ENCODE results near the gene BHMT. TPM values are rescaled to one million over a fixed set of nuclear protein-coding genes. Genes with fewer than 3 reads are reported as not detected.

BHMT gene
- total RNA-seq, 1 experiment from 2014 or later: not detected

DNA sequence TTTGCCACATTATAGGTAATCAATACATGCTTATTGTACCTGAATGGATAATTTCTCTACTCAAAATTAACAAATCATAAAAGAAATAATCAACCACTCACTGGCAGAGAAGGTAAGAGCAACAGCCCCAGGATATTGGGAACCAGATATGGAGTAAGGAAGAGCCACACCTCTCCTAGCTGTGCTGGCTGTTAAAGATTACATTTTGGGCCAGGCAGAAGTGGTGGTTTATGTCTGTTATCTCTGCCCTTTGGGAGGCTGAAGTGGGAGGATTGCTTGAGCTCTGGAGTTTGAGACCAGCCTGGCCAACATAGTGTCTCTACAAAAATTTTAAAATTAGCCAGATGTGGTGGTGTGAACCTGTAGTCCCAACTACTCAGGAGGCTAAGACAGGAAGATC lies 56.4 kb downstream of the BHMT start:
- intact Hi-C loops (cut with micrococcal nuclease; ENCODE audit: unreplicated experiment): no loop called here
- peaks cover 3% of the 10 kb centered on the region; the same call in 1 of the 2 replicates for H3F3A ChIP-seq (ENCODE audit: insufficient read depth, low read depth)
- H3K4me2 ChIP-seq: no peak overlapping the region
- H3K27me3 ChIP-seq (ENCODE audit: insufficient read depth, low read depth): no peaks in the 10 kb centered on the region
- H4K20me1 ChIP-seq (ENCODE audit: insufficient read depth): no peaks in the 10 kb centered on the region
- peaks cover 10% of the 10 kb centered on the region for H3K4me1 ChIP-seq (replicated peaks; ENCODE audit: insufficient read depth)
- POLR2A ChIA-PET (ENCODE audit: unreplicated experiment): no interaction called here
- no peak overlapping the region for H2AFZ ChIP-seq
- H3K36me3 ChIP-seq (ENCODE audit: low read depth): no peaks in the 10 kb centered on the region
- no peaks in the 10 kb centered on the region for H3K9me2 ChIP-seq (ENCODE audit: insufficient read depth)
- no peaks in the 10 kb centered on the region for H3K79me2 ChIP-seq (ENCODE audit: low read depth)
- TF ChIP-seq, protein P1, sequence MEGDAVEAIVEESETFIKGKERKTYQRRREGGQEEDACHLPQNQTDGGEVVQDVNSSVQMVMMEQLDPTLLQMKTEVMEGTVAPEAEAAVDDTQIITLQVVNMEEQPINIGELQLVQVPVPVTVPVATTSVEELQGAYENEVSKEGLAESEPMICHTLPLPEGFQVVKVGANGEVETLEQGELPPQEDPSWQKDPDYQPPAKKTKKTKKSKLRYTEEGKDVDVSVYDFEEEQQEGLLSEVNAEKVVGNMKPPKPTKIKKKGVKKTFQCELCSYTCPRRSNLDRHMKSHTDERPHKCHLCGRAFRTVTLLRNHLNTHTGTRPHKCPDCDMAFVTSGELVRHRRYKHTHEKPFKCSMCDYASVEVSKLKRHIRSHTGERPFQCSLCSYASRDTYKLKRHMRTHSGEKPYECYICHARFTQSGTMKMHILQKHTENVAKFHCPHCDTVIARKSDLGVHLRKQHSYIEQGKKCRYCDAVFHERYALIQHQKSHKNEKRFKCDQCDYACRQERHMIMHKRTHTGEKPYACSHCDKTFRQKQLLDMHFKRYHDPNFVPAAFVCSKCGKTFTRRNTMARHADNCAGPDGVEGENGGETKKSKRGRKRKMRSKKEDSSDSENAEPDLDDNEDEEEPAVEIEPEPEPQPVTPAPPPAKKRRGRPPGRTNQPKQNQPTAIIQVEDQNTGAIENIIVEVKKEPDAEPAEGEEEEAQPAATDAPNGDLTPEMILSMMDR (conservative IDR thresholded peaks at IDR 0.05): no peak
- no peak for TF ChIP-seq EZH2 (IDR thresholded peaks at IDR 0.05; ENCODE audit: low read depth)
- DNase-seq: no peak
- H3K4me3 ChIP-seq: no peak overlapping the region
- no TSS peak for BruUV-seq (replicated peaks)
- H3K27ac ChIP-seq: no peak overlapping the region
- H3K9me3 ChIP-seq (ENCODE audit: insufficient read depth, low read depth): no peaks in the 10 kb centered on the region
- CTCF ChIA-PET: no interaction called here

DNA sequence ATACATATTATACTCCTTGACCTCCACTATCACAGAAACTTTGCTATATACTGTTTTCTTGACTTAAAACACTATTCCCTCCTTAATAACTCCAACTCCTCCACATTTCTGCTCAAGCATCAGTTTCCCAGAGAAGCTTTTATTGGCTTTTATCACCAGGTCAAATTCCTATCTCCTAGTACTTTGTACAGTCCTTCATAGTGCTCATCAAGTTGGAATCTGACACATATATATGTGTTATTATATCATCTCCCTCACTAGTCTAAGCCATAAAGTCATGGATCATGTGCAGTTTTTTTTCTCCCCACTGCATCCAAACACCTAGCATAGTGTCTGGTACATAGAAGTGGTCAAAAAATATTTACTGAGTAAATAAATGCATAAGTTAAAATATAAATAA lies 59.1 kb downstream of the BHMT start:
- H3K4me3 ChIP-seq: no peak overlapping the region
- no peak overlapping the region for H2AFZ ChIP-seq
- no TSS peak for BruUV-seq (replicated peaks)
- POLR2A ChIA-PET (ENCODE audit: unreplicated experiment): no interaction called here
- H3K27me3 ChIP-seq (ENCODE audit: insufficient read depth, low read depth): no peaks in the 10 kb centered on the region
- peaks cover 33% of the 10 kb centered on the region for H3K4me1 ChIP-seq (replicated peaks; ENCODE audit: insufficient read depth)
- H3K36me3 ChIP-seq (ENCODE audit: low read depth): no peaks in the 10 kb centered on the region
- CTCF ChIA-PET: no interaction called here
- H4K20me1 ChIP-seq (ENCODE audit: insufficient read depth): no peaks in the 10 kb centered on the region
- H3K9me2 ChIP-seq (ENCODE audit: insufficient read depth): no peaks in the 10 kb centered on the region
- H3K79me2 ChIP-seq (ENCODE audit: low read depth): no peaks in the 10 kb centered on the region
- TF ChIP-seq, protein P1 (conservative IDR thresholded peaks at IDR 0.05): no peak
- TF ChIP-seq EZH2 (IDR thresholded peaks at IDR 0.05; ENCODE audit: low read depth): no peak
- no peak overlapping the region for H3K4me2 ChIP-seq
- intact Hi-C loops (cut with micrococcal nuclease; ENCODE audit: unreplicated experiment): no loop called here
- H3K9me3 ChIP-seq (ENCODE audit: insufficient read depth, low read depth): no peaks in the 10 kb centered on the region
- H3F3A ChIP-seq (ENCODE audit: insufficient read depth, low read depth): peaks cover 16% of the 10 kb centered on the region; the same call in 1 of the 2 replicates
- no peak overlapping the region for H3K27ac ChIP-seq
- DNase-seq: no peak

DNA sequence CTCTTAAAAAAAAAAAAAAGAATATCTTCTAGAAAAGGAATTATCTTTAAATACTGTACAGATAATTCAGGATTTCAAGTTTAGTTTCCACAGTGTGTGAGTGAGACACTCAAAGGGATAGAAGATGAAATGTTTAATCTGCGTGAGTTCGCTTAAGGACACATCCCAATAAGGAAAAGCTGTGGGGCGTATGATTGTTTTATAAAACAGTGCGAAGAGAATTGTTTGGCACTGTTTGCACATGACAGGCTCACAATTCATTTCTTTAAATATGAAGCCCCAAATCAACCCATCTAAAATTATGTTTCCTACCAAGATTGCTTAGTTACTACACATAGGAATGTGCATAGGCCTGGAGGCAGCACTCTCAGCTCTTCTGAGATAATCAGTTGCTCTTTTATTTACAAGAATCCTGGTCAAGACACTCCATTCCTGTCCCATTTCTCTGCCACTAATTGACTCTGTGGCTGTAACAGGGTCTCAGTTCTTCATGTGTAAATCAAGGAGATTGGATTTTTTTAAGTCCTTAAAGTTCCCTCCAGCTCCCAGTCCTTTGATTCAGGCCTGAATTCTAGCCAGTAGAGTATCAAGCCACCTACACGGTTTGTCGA lies 60.1 kb downstream of the BHMT start:
- intact Hi-C loops (cut with micrococcal nuclease; ENCODE audit: unreplicated experiment): no loop called here
- H3K79me2 ChIP-seq (ENCODE audit: low read depth): no peaks in the 10 kb centered on the region
- no TSS peak for BruUV-seq (replicated peaks)
- H3K4me2 ChIP-seq: no peak overlapping the region
- peaks cover 41% of the 10 kb centered on the region for H3K4me1 ChIP-seq (replicated peaks; ENCODE audit: insufficient read depth)
- no peaks in the 10 kb centered on the region for H4K20me1 ChIP-seq (ENCODE audit: insufficient read depth)
- H3F3A ChIP-seq (ENCODE audit: insufficient read depth, low read depth): peaks cover 19% of the 10 kb centered on the region; the same call in 1 of the 2 replicates
- no peak overlapping the region for H3K4me3 ChIP-seq
- H3K9me2 ChIP-seq (ENCODE audit: insufficient read depth): no peaks in the 10 kb centered on the region
- POLR2A ChIA-PET (ENCODE audit: unreplicated experiment): no interaction called here
- H3K27me3 ChIP-seq (ENCODE audit: insufficient read depth, low read depth): no peaks in the 10 kb centered on the region
- DNase-seq: no peak
- CTCF ChIA-PET: no interaction called here
- TF ChIP-seq, protein P1 (conservative IDR thresholded peaks at IDR 0.05): no peak
- TF ChIP-seq EZH2 (IDR thresholded peaks at IDR 0.05; ENCODE audit: low read depth): no peak
- no peaks in the 10 kb centered on the region for H3K9me3 ChIP-seq (ENCODE audit: insufficient read depth, low read depth)
- no peak overlapping the region for H3K27ac ChIP-seq
- no peaks in the 10 kb centered on the region for H3K36me3 ChIP-seq (ENCODE audit: low read depth)
- no peak overlapping the region for H2AFZ ChIP-seq
